Muscle of arm (tissue), 12 donors: ENCODE data around the gene KTN1. TPM values are rescaled to one million over a fixed set of nuclear protein-coding genes. Genes with fewer than 3 reads are reported as not detected.

Source experiments
- DNase-seq: peaks from one replicate; pipeline ENCODE4 v3.0.0-alpha.2; 2013
- polyA plus RNA-seq, 12 donors: library from polyadenylated mRNA; unstranded; fragments of 120-200 nt; gene quantifications; one replicate each; pipeline ENCODE4 v1.2.1, GENCODE V29; 2013; ENCODE audit not compliant: insufficient read length in 12 of 12

The KTN1 gene
- polyA plus RNA-seq, 12 donors: 127 to 568 (median 161) TPM

GRCh38 chr14:55605793-55606192, 25.8 kb downstream of the KTN1 start:
- DNase-seq: no peak

- no peak for DNase-seq
Observed at GRCh38 chr14:55607386-55607785, 27.4 kb downstream of the KTN1 start.

DNA sequence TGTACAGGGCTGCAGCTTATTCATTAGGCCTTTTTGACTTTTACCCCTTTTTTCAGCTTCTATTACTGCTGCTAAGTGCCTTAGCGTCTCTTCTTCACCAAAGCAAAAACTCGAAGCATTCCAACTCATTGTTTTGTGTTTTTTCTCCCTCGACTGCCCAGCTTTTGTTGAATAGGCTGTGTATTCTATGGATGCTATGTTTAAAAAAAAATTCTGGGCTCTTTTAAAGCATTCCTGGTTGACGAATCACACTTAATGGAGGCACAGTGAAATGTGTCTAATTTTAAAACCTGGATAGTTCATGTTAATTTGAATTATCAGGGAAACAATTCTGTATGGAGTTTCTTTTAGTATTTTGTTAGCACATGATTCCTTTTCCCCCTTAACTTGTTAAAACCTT, 29.7 kb downstream of the KTN1 start:
- no peak for DNase-seq

DNA sequence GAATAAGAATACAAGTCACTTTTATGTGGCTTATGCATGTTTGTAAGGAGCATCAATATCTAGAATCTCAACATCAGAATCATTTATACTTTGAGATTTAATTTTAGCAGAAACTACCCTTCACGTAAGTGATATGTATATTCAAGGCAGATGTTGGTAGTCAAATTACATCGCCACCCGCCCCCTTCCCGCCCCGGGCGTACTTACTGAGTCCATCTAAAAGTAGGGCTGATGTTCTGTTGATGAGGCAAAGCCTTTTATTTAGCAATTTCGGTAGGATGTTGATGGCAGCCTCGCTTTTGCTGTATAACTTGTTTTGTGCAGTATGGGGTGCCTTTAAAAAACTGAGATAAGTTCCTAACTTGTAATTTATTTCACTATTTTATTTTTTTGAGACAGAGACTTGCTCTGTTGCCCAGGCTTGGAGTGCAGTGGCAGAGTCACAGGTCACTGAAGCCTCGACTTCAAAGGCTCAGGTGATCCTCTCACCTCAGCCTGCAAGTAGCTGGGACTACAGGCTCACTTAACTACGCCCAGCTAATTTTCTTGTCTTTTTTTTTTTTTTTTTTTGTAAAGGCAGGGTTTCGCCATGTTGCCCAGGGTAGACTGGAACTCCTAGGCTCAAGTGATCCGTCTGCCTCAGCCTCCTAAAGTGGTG, 30.8 kb downstream of the KTN1 start:
- DNase-seq: no peak

GRCh38 chr14:55611859-55612258, 31.9 kb downstream of the KTN1 start:
- DNase-seq: no peak

- DNase-seq: no peak
Observed at GRCh38 chr14:55614304-55614703, 34.3 kb downstream of the KTN1 start.

DNA sequence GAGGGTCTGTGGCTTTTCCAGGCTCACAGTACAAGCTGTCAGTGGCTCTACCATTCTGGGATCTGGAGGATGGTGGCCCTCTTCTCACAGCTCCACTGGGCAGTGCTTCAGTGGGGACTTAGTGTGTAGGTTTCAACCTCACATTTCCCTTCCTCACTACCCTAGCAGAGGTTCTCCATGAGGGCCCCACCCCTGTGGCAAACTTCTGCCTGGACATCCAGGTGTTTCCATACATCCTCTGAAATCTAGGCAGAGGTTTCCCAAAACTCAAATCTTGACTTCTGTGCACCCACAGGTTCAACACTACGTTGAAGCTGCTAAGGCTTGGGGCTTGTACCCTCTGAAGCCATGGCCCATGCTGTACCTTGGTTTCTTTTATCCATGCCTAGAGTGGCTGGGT, 40.3 kb downstream of the KTN1 start:
- no peak for DNase-seq

DNA sequence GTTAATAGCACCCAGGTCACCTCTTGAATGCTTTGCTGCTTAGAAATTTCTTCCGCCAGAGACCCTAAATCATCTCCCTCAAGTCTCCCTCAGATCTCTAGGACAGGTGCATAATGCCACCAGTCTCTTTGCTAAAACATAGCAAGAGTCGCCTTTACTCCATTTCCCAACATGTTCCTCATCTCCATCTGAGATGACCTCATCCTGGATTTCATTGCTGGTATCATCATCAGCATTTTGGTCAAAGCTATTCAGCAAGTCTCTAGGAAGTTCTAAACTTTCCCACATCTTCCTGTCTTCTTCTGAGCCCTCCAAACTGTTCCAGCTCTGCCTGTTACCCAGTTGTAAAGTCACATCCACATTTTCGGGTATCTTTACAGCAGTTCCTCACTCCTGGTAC, 41.0 kb downstream of the KTN1 start:
- DNase-seq: no peak

DNA sequence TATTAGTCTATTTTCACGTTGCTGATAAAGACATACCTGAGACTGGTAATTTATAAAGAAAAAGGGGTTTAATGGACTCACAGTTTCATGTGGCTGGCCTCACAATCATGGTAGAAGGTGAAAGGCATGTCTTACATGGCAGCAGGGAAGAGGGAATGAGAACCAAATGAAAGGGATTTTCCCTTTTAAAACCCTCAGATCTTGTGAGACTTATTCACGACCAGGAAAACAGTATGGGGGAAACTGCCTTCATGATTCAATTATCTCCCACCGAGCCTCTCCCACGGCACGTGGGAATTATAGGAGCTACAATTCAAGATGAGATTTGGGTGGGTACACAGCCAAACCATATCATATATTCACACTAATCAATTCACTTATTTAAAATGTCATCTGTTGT, 41.4 kb downstream of the KTN1 start:
- DNase-seq: no peak

- DNase-seq: no peak
Observed at GRCh38 chr14:55624913-55625312, 44.9 kb downstream of the KTN1 start.

DNA sequence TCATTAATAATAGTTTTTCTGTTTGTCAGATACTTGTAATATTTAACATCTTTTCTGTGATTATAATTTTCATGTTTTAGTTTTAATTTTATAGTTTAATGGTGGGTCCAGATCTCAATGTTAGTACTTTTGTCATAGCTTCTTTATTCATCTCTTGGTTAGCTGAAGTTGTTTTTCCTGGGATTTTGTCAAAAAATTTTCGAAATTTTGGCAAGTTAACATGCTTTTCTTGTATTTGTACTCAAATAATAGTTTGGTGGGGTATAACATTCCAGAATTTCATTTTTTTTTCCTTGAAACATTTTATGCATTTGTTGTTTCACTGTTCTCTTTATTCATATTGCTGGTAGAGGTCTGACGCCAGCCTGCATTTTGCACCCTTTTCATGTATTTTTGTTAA, 45.5 kb downstream of the KTN1 start:
- DNase-seq: peak; percentile 4

DNA sequence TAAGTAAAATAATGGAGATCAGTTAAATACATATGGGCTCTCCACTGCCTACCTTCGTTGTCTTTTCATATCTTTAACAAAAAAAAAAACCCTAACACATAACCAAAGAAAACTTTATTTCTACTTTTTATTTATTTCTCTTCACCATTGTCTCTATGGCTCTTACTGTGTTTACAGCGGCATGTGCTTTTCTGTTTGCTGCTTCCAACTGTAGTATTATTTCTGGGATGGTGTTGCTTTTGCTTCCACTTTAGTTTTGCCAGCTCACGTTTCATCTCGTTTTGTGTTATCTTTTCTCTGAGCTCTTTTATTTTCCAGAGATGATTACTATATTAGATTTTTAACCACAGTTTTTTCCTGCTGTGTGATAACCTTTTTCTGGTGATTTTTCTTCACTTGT, 46.1 kb downstream of the KTN1 start:
- no peak for DNase-seq

DNA sequence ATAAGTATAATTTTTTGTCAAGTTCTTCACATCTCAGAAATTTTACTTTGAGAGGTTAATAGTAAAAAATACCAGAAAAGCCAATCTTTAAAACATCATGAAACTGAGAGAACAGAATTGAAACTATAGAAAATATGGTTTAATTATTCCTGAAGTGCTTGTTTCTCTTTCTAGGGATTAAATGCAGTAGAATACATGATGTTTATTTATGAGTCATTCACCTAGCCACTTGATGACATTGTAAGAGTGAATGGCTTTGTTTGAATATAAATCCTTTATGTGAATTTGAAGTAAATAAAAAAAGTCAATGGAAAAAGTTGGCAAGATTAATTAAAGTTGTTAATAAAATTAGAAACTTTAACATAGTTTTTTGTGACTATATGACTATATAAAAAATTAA, 48.4 kb downstream of the KTN1 start:
- DNase-seq: no peak

GRCh38 chr14:55638665-55639064, 58.7 kb downstream of the KTN1 start:
- no peak for DNase-seq

- no peak for DNase-seq
Observed at GRCh38 chr14:55641290-55641689, 61.3 kb downstream of the KTN1 start.

DNA sequence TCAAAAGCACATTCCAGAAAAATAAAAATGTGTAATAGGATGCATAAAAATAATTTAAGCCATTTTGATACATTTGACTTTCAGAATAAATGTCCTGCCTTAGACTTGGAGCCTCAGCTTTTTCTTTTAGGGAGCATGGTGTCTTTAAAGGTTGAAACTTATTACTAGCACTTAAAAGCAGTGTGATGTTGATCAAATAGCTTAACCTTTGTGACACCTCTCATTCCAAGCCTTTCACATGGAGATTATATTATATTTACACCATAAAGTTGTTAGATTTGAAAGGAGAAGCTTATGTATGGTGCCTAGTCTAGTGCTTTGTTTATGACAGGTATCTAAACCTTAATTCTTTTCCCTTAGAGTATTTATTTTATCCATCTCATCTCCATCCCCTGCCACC, 61.9 kb downstream of the KTN1 start:
- DNase-seq: no peak

GRCh38 chr14:55645145-55645544, 65.1 kb downstream of the KTN1 start:
- no peak for DNase-seq

DNA sequence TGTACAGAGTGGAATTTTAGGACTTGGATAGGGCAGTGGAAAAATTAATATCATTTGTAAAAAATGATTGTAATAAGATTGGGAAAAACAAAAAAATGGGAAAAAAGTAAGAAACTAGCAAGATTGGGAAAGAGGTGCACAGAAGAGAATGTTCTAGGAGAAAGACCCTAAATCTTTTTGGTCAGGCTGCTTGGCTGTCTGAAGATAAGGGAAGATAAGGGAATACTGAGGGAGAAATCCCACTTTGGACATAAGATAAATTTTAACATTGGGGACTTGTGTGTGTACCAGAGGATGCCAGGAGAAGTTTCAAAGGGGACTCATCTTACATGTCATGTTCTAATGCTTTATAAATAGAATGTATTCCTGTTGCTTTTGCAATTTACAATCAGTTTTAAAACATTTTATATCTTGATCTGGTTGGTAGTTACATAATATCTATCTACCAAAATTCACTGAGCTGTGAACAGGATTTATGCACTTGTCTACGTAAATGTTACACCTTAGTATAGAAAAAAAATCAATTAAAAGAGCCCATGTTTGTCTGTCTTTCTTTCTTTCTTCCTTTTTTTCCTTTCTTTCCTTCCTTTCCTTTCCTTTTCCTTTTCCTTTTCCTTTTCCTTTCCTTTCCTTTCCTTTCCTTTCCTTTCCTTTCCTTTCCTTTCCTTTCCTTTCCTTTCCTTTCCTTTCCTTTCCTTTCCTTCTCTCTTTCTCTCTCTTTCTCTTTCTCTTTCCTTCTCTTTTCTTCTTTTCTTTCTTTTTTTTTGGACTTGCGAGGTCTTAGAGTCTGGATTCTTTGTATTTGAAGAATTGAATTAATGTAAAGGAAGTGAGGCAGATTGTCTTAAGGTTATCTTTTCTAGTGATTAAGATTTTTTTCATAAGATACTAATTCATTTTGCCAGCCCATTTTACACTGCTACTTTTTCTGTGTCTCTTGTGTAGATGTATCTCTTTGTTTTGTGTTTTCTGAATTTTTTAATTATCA, 66.1 kb downstream of the KTN1 start:
- DNase-seq: no peak

DNA sequence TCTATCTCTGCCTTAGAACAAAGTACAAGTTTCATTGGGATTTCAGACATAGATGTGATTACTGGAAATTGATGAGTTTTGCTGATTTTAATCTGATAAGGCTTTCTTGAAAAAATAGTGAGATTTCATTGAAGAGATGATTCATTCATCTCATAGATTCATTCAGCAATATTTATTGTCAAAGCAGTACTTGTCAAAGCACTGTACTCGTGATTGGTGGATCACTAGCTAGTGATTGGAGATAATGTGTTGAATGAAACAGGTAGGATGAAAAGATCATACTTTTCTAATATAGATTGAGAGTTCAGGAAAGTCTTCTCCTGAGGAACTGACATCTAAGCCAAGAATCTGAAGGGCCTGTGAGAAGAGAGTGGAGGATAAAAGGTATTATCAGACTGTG, 71.0 kb downstream of the KTN1 start:
- no peak for DNase-seq

- DNase-seq: no peak
Observed at GRCh38 chr14:55654243-55654642, 74.2 kb downstream of the KTN1 start.

- DNase-seq: no peak
Observed at GRCh38 chr14:55661029-55661428, 81.0 kb downstream of the KTN1 start.

GRCh38 chr14:55662752-55663151, 82.7 kb downstream of the KTN1 start:
- DNase-seq: no peak

GRCh38 chr14:55665067-55665675, 85.2 kb downstream of the KTN1 start:
- no peak for DNase-seq
